Activated CD4-positive, CD25-positive, alpha-beta regulatory T cell treated with anti-CD3 and anti-CD28 coated beads, Interleukin-2, amount 50 U/mL, for 24 hours (primary cell): ENCODE data around the gene PRSS8.
"Not testable (repeated sequence)": the region's sequence is repeated elsewhere in the genome, so short reads cannot be mapped to it uniquely, and the experiment has no call there.

Experiments used
- ATAC-seq, 2 donors: fragments of 150-1000 bp; cut with Tn5 transposase; one replicate each; pipeline ENCODE4 v1.10.0; 2021; ENCODE audit warnings: mild to moderate bottlenecking in 1 of 2, moderate library complexity in 1 of 2

PRSS8 gene

GRCh38 chr16:31143694-31144148, 8.2 kb upstream of the PRSS8 start:
- no peak for ATAC-seq

DNA sequence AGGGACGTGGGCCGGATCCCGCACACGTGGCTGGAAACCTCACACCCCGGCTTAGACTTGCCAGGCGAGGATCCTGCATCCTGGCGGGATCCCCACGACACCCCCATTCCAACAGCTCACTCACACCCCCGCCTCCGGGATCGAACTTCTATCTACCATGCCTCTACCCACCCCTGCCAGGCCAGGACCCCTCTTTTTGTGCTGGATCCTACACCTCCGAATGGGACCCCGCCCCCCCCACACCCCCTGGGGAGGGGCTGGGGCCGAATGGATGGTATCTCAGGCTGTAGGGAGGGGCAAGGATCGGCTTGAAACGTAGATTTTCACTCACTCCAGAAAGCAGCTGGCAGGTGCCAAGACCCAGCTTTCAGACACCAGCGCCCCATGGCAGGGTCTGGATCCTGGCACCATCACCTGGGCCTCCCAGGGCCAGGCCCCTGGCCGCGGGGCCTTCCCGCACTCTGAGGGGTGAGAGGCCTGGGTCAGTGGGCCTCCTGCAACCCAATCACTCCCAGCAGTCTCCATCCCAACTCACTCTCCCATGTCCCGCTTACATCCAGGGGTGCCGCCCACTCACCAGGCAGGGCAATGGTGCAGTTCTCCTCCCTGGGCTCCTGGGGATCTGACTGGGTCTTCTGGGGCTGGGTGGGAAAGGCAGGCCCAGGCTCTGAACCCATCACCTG, 7.6 kb upstream of the PRSS8 start:
- no peak for ATAC-seq

GRCh38 chr16:31142109-31143010, 6.8 kb upstream of the PRSS8 start:
- ATAC-seq: peak; percentile 87 to 88

GRCh38 chr16:31141489-31142108, 6.1 kb upstream of the PRSS8 start:
- no peak for ATAC-seq

DNA sequence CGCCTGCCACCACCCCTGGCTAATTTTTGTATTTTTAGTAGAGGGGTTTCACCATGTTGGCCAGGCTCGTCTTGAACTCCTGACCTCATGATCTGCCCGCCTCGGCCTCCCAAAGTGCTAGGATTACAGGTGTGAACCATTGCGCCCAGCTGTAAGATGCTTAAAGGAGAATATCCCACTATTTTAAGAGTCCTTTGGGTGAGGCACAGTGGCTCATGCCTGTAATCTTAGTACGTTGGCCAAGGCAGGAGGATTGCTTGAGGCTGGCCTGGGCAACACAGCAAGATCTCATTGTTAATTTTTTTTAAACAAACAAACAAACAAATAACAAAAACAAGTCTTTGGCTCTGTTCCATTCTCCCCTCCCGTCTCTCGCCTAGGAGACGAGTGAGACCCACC, 5.5 kb upstream of the PRSS8 start:
- not testable (repeated sequence) for ATAC-seq

- no peak for ATAC-seq
Measured at GRCh38 chr16:31138621-31139578, 3.4 kb upstream of the PRSS8 start.

GRCh38 chr16:31136822-31137499, 1.4 kb upstream of the PRSS8 start:
- not testable (repeated sequence) for ATAC-seq

DNA sequence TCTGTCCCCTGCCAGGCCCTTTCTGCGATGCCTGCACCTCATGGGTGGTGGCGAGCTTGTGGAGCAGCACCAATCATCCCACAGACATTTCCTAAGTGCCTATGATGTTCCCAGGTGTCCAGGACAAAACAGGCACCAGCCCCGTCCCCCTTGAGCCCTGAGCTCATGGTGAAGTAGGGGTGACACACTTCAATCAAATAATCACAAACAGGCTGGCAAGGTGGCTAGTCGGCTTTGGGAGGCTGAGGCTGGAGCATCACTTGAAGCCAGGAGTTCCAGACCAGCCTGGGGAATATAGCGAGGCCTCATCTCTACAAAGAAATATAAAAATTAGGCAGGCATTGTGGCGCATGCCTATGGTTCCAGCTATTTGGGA, 748 bp upstream of the PRSS8 start:
- ATAC-seq: no peak

DNA sequence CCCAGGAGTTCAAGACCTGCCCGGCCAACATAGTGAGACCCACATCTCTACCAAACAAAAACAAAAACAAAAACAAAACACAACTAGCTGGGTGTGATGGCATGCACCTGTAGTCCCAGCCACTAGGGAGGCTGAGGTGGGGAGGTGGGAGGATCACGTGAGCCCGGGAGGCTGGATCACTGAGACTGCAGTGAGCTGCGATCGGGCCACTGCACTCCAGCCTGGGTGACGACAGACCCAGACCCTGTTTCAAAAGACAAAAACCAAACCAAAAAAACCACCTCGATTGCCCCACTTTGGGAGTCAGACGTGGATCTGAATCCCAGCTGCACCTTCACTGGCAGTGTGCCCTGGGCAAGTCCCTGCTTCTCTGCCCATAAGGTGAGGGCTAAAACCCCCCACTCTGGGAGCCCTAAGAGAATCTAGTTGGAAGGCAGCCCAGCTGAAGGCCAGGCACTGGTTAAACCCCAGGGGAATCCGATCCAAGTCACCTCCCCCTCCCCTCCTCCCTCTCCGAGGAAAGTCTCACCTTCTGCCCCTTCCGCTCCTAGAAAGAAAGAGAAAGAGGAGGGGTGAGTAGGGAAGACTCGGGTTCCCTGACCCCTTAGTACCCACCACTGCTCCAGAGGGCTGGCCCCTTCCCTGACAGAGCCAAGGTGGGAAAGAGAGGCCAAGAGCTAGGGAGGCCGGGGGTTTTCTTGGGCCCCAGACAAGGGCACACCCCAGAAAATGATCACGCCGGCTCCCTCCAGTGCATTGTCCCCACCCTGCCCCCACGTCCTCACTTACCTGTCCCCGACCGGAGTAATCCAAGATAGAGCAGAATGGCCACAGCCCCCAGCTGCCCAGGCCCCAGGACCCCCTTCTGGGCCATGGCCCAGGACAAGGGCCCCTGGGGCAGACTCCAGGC, 647 bp downstream of the PRSS8 start:
- ATAC-seq: no peak

DNA sequence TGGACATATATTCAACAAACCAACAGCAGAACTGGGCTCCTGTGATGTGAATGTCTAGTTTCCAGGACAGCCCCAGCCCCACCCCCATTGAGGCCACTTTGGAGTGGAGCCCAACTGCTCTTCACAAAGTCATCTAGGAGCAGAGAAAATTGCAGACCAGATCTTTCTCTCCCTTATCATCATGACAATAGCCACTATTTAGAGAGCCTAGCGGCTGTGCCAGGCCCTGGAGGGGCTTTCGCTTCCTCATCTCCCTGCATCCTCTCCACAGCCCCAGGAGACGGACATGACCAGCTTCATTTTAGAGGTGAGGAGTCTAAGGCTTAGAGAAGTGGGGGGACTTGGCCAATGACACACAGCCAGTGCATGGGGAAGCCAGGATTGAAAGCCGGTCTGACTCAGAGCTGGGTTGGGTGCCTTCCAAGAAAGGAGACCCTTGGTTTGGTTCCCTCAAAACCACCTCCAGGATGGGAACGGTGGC, 1.4 kb downstream of the PRSS8 start:
- ATAC-seq: no peak

- no peak for ATAC-seq
Measured at GRCh38 chr16:31133046-31133501, 2.5 kb downstream of the PRSS8 start.

- no peak for ATAC-seq
Measured at GRCh38 chr16:31132303-31132979, 3.1 kb downstream of the PRSS8 start.

DNA sequence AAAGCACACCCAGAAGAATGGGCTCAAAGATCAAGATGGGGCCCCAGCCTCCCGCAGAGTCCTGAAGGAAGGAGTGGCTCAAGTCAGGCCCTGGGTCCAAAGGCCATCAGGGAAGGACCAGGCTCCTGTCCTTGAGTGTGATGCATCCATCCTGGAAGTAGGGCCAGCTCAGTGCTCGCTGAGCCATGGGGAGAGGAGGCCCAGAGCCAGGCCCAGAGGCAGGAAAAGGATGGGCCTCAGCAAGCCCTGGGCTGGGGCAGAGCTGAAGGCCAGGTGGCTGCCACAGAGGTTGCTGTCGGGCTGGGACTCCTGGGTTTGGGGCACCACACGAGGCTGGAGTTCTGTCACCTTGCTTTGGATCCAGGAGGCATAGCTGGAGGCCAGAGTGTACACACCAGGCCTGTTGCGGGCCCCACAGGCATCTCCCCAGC, 3.7 kb downstream of the PRSS8 start:
- no peak for ATAC-seq

DNA sequence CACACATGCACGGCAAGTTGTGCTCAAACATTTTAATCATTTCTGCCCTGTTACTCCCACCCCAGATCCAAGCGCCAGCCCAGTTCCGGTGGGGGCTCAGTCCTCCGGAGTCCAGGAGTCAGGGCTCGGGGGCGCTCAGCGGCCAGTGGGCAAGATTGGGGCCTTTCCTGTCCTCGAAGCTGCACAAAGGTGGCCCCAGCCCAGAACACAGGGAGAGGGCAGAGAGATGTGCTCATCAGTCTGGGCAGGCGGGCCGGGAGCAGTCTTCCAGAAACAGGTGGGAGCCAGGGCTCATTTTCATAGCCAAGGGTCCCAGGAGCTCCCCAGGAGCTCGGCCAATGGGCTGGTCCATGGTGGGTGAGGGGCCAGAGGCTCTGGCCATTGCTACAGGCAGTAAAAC, 4.1 kb downstream of the PRSS8 start:
- ATAC-seq: no peak

DNA sequence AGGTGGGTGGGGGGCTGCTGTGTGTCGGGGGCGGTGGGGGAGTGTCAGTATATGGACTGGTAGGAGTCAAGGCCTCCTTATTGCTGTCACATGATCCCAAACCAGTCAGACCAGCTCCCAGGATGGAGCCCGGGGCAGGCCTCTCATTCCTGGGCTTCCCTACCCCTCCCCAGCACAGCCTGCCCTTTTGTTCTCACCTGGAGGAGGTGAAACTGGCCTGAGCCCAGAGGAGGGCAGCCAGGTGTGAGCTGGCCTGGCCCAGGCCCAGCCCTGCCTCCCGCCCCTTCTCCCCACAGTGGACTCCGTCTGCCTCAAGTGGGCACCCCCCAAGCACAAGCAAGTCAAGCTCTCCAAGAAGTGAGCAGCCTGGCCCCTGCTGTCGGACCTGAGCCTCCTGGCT, 4.6 kb downstream of the PRSS8 start:
- ATAC-seq: no peak

DNA sequence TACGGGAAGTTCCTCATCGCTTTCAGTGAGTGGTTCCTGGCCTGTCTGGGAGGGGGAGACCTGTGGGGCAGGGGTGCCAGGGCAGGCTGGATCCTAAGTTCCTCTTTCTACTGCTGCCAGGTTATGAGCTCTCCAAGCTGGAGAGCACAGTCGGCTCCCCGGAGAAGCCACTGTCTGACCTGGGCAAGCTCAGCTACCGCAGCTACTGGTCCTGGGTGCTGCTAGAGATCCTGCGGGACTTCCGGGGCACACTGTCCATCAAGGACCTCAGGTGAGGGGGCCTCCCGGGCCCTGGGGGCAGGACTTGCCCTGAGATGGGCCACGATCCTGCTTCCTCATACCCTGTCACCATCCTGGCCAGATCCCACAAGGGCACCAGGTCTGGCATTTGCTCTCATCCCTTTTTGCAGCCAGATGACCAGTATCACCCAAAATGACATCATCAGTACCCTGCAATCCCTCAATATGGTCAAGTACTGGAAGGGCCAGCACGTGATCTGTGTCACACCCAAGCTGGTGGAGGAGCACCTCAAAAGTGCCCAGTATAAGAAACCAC, 5.1 kb downstream of the PRSS8 start:
- no peak for ATAC-seq

GRCh38 chr16:31129568-31130335, 5.8 kb downstream of the PRSS8 start:
- no peak for ATAC-seq

DNA sequence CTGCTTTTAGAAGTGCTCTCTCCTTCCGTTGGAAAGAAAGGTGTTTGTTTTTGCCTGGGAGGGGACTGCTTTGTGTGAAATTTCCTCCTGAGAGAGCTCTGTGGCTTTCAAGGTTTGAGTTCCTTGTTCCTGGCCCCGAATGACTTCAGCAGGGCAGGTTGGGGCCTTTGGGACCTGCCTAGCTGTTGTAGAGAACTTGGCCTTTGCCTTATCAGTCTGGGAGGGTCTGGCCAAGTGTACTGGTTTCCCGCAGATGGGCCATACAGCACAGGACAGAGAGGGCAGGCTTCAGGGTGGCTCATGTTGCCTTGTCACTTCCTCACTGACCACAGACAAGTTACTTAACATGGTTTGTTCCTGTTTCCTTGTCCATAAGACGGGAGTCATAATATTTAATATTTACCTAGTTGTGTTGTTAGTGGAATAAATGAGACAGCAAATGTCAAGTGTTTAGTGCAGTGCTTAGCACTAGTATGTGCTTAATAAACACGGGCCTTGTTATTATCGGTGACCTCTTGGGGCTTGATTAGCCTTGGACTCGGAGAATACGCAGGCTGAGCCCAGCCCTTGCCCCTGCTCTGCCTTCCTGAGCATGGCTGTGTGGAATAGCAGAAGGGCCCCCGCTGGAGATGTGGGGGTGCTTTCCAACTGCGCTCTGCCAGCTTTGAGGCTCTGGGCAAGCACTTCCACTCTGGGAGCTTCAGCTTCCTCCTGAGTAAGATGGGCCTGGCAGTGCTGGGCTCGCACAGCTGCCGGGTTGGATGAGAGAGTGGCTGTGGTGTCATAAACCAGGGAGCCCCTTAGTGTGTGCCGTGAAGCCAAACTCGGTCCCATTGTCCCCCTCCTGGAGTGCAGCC, 6.6 kb downstream of the PRSS8 start:
- ATAC-seq: no peak
